ENCODE results near the gene NIPSNAP3A.
"Not testable (repeated sequence)": the region's sequence is repeated elsewhere in the genome, so short reads cannot be mapped to it uniquely, and the experiment has no call there.

Gene NIPSNAP3A

GRCh38 chr9:104750185-104750767, 2.8 kb downstream of the NIPSNAP3A start:
- TF ChIP-seq CTCF (conservative IDR thresholded peaks at IDR 0.05; ENCODE audit: control insufficient read depth, insufficient read depth, low read depth, low read length), result no peak
- no peak for DNase-seq (ENCODE audit: low read depth)
- H3K4me3 ChIP-seq (ENCODE audit: control insufficient read depth, low read depth, low read length), result no peak overlapping the region

- no peak overlapping the region for H3K4me3 ChIP-seq (ENCODE audit: control insufficient read depth, low read depth, low read length)
- TF ChIP-seq CTCF (conservative IDR thresholded peaks at IDR 0.05; ENCODE audit: control insufficient read depth, insufficient read depth, low read depth, low read length), result no peak
- no peak for DNase-seq (ENCODE audit: low read depth)
These were observed 11.5 kb downstream of the NIPSNAP3A start for GRCh38 chr9:104758974-104759373.

GRCh38 chr9:104765138-104765537, 17.7 kb downstream of the NIPSNAP3A start:
- no peak for TF ChIP-seq CTCF (conservative IDR thresholded peaks at IDR 0.05; ENCODE audit: control insufficient read depth, insufficient read depth, low read depth, low read length)
- DNase-seq (ENCODE audit: low read depth), result no peak

GRCh38 chr9:104766025-104766424, 18.5 kb downstream of the NIPSNAP3A start:
- TF ChIP-seq CTCF (conservative IDR thresholded peaks at IDR 0.05; ENCODE audit: control insufficient read depth, insufficient read depth, low read depth, low read length), result no peak
- H3K4me3 ChIP-seq (ENCODE audit: control insufficient read depth, low read depth, low read length), result no peak overlapping the region
- no peak for DNase-seq (ENCODE audit: low read depth)

More at GRCh38 chr9:104765138-104765537, 17.7 kb downstream of the NIPSNAP3A start:
- no peak overlapping the region for H3K4me3 ChIP-seq (ENCODE audit: control insufficient read depth, low read depth, low read length)

- DNase-seq (ENCODE audit: low read depth), result no peak
- H3K4me3 ChIP-seq (ENCODE audit: control insufficient read depth, low read depth, low read length), result no peak overlapping the region
- no peak for TF ChIP-seq CTCF (conservative IDR thresholded peaks at IDR 0.05; ENCODE audit: control insufficient read depth, insufficient read depth, low read depth, low read length)
These were observed 20.0 kb downstream of the NIPSNAP3A start for GRCh38 chr9:104767507-104767906.

- not testable (repeated sequence) for H3K4me3 ChIP-seq (ENCODE audit: control insufficient read depth, low read depth, low read length); DNase-seq (ENCODE audit: low read depth)
These were observed 21.5 kb downstream of the NIPSNAP3A start for GRCh38 chr9:104769029-104769428.

- DNase-seq (ENCODE audit: low read depth), result no peak
- no peak overlapping the region for H3K4me3 ChIP-seq (ENCODE audit: control insufficient read depth, low read depth, low read length)
- TF ChIP-seq CTCF (conservative IDR thresholded peaks at IDR 0.05; ENCODE audit: control insufficient read depth, insufficient read depth, low read depth, low read length), result no peak
These were observed 22.2 kb downstream of the NIPSNAP3A start for GRCh38 chr9:104769655-104770054.
